Activated CD4-positive, CD25-positive, alpha-beta regulatory T cell (primary cell): ENCODE data around the gene SNRNP70.
A peak's percentile ranks its signal among the peaks of the same experiment; 100 is the strongest.

ENCODE experiments used
- DNase-seq, 4 experiments: peaks; one replicate each; lab custom pipeline; 2025; lab: John Stamatoyannopoulos, UW

SNRNP70 gene

DNA sequence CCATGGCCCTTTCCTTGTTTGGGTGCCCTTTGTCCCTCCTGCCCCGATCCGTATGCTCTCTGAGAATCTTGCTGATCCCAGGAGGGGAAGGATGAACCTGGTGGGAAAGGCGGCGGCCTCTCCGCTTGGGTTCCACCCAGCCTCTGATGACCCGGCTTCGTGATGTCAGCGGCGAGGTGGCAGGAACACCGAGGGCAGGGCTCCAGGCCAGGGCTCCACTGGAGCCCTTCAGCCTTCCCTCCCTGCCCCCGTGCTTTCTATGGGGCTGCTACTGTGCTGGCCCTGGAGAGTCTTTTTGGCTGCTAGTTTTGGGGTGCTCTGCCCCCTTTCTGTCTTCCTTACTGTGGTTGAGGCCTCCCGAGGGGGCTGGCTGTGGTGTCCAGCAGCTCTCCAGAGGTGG lies 17.1 kb downstream of the SNRNP70 start:
- DNase-seq: no peak

DNA sequence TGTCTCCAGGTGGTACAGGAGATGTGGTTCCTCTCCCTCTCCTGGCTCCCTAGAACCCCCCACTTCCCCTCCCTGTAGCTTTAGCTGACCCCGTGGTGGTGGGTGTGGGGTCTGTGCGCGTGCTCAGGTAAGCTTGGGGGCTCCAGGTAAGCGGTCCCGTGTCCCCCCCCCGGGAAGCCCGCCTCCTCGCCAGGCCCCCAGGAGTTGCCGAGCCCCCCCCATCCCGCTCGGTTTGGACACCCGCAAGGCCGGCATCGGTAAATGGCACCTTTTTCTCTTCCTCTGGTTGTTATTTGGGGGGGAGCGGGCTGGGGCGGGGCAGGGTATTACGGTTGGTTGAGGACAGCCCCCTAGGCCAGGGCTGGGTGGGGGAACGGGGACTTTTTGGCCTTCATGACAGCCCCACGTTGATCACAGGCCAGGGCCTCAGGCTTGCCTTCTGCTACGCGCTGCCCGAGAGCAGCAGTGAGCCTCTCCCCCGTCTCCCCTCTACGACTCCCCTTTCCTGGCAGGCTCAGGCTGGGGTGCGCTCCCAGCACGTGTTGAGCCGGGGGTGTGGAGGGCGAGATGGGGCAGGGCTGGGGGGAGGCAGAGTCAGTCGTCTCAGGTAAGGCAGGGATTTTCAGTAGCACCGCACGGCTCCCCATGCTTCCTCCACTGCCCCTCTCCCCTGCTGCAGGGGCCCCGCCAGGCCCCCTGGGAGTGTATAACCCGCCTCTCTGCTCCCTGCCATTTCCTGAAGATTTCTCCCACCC lies 18.3 kb downstream of the SNRNP70 start:
- no peak for DNase-seq

DNA sequence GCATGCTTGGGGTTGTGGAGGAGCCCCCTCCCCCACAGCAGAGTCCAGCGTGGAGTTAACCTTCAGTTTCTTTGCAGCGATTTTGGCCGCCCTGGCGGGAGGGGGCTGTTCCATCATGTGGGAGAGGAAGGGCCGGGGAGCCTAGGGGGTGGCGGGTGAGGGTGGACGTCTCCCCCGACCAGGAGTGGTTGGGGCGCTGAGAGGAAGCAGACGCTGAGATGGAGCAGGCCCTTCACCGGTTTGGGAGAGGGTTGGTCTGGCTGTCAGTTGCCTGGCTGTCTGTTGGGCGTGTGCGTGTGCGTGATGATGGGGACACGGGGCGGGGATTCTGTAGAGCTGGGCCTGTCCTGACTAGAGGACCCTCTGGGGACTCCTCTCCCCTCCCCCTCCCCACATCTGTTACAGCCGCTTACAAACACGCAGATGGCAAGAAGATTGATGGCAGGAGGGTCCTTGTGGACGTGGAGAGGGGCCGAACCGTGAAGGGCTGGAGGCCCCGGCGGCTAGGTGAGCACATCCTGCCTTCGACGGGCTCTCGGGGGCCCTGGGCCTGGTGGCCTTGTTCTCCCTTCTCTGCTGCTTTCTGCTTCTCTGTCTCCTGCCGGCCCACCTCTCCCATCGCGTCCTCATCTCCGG lies 19.1 kb downstream of the SNRNP70 start:
- no peak for DNase-seq

DNA sequence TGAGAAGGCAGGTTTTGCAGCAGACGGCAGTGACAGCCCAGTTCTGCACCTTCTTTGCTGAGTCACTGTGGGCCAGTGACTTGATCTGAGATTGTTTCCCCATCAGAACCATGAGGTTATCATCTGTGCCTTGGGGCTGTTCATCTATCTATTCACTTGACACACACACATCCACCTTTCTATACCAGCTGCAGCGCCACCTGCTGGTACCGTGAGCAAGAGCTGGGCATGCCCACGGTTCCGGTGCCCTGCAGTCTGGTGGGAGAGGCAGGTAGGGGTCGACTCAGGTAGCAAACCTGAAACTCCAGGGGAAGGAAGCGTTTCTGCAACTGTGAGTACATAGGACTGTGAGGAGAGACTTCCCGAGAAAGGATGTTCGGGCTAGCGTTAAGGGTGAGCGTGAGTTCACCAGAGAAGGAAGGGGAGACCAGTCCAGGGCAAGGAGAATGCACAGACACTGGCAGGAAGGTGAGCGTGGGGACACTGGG lies 21.4 kb downstream of the SNRNP70 start:
- peak; percentile 29 to 55 (median 38) for DNase-seq

DNA sequence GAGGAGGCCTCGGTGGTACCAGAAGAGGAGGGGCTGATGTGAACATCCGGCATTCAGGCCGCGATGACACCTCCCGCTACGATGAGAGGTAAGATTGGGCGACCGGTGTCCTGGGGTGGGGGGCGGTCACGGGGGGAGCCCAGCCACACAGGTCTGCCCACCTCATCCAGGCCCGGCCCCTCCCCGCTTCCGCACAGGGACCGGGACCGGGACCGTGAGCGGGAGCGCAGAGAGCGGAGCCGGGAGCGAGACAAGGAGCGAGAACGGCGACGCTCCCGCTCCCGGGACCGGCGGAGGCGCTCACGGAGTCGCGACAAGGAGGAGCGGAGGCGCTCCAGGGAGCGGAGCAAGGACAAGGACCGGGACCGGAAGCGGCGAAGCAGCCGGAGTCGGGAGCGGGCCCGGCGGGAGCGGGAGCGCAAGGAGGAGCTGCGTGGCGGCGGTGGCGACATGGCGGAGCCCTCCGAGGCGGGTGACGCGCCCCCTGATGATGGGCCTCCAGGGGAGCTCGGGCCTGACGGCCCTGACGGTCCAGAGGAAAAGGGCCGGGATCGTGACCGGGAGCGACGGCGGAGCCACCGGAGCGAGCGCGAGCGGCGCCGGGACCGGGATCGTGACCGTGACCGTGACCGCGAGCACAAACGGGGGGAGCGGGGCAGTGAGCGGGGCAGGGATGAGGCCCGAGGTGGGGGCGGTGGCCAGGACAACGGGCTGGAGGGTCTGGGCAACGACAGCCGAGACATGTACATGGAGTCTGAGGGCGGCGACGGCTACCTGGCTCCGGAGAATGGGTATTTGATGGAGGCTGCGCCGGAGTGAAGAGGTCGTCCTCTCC lies 22.6 kb downstream of the SNRNP70 start:
- no peak for DNase-seq

DNA sequence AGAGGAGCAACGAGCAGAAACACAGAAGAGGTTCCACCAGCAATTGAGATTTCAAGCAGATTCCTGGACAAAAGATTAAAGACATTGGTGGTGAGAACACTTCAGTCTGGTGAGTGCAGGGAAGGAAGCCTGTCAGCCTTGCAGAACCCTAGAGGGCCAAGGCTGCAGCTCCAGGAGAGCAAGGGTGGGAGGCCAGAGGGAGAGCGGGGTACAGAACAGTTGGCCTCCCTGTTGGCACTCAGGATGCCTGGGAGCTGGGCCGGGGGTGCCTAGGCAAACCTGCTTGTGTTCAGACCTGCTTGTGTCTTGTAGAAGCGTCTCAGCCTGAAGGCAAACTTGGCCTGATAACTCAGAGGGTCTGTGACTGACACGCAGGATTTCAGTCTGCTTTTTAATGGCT lies 23.8 kb downstream of the SNRNP70 start:
- DNase-seq: no peak

DNA sequence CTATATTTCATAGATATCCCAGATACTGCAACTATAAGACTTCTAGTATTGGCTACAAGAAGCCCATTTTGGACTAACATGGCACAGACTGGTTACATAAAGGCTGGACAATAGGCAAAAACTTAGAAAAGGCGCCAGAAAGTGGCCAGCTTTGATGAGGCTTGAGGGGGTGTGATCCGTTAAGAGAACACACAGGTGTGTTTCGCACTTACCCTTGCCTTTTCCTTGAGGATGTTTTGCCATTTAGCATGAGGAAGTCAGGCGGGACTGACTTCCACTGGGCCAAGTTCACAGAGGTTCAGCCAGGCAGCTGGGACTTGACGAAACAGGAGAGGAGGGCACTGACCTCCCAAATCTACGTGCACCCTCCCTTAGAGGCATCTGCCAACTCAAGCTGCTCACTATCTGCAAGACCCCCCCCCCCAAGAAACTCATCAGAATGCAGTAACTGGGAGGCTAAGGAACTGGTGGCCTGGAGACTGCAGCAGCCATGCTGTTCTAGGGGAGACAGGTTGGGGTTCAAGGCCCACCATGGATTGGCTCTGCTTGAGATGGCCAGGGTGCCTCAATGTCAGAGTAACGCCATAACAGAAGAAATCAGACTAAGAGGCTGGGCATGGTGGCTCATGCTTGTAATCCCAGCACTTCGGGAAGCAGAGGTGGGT lies 24.4 kb downstream of the SNRNP70 start:
- no peak for DNase-seq

DNA sequence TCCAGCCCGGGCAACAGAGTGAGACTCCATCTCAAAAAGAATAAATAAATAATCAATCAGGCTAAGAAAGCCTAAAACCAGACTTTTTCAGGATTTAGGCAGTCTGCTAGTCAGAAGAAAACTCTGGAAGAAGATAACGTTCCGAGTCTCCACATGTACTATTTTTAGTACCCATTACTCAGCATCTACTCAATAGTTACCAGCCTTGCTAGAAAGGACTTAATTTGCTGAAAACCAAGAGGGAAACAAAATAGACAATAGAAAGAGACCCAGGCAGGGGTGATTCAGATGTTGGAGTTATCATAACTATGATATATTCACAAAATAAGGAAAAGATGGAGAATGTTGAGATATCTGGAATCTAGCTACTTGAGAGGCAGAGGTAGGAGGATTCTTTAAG lies 25.3 kb downstream of the SNRNP70 start:
- DNase-seq: no peak

DNA sequence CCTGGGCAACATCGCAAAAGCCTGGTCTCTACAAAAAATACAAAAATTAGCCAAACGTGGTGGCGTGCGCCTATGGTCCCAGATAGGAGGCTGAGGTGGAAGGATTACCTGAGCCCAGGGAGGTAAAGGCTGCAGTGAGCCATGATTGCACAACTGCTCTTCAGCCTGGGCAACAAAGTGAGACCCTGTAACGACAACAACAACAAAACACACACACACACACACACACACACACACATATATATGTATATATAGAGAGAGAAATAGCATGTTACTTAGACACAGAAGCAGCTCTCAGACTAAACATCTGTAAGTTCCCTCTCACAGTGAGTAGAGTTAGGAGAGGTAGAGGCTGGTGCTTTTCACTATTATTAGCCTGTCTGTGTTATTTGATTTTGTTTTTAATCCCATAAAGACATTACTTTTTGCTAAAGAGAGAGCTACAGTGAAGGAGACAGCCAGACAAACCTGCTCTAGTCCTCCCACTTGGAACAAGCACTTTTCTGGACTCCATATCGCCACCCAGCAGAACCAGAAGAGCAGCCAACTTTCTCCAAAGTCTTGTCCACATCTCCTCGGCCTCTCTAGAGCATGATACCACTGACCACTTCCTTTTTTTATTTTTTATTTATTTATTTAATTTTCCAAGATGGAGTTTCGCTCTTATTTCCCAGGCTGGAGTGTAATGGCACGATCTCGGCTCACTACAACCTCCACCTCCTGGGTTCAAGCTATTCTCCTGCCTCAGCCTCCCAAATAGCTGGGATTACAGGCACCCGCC lies 26.2 kb downstream of the SNRNP70 start:
- no peak for DNase-seq

DNA sequence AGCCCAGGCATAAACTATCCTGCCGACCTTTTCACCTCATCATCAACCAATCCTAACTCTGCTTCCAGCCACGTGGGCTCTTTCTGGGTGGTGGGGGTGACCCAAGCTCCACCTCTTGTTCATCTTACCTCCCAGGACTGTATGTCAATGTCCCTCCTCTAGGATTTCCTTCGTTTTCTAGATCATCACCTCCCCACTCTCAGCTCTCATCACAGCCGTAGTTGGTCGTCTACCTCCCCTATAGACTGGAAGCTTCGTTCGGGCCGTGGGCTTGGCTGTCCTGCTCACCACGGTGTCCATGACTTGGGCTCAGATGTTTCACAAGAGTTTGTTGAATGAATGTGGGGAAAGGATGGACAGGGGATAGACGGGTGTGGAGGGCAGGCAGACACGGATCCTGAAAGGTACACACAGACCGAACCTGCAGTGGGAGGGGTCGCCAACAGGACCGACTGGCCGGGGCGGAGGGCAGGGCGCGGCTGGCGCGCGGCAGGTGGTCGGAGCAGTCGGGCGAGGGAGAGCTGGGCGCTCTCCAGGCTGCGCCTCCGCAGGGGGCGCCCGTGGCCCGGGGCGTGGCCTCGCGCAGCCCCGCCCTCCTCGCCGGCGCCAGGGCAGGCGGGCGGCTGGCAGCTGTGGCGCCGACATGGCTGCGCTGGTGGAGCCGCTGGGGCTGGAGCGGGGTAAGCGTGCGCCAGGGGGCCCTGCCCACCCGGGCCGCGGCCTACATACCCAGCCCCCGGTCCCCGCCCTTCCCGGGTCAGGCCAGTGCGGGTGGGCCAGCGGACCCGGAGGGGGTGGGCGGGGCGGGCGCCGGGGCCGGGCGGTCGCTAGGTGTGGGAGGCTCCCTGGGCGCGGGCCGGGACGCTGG lies 28.7 kb downstream of the SNRNP70 start, which contains the start of gene LIN7B:
Gene LIN7B (plus strand): TSS at position 609 of the 868 bp plus-strand sequence. CDS start 35 bp downstream, at position 644.
- DNase-seq: peak; percentile 43 to 71 (median 55)

DNA sequence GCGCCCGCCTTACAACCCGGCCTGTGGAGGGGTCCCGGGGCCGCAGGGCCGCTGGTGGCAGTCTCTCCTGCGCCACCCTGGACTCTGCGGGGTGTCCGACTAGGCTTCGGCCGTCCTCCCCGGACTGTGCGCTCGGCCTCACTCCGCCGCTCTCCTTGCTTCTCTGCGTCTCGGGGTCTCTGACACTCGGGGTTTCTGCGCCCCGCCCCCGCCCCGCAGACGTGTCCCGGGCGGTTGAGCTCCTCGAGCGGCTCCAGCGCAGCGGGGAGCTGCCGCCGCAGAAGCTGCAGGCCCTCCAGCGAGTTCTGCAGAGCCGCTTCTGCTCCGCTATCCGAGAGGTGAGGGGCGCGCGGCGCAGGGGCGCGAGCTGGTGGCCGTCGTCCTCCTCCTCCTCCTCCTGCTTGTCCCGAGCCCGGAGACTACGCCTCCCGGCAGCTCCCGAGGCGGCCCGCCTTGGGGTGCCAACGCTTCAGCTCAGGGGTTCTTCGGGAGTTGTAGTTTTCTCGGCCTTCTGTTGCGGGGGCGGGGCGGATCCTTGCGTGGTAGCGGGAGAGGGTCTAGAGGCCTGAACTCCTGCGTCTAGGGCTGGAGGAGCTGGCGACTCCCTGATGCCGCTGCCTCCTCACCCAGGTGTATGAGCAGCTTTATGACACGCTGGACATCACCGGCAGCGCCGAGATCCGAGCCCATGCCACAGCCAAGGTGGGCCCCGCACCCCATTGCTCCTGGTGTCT lies 29.5 kb downstream of the SNRNP70 start:
- peak in 2 of 4 experiments; percentile 20 to 25 for DNase-seq

DNA sequence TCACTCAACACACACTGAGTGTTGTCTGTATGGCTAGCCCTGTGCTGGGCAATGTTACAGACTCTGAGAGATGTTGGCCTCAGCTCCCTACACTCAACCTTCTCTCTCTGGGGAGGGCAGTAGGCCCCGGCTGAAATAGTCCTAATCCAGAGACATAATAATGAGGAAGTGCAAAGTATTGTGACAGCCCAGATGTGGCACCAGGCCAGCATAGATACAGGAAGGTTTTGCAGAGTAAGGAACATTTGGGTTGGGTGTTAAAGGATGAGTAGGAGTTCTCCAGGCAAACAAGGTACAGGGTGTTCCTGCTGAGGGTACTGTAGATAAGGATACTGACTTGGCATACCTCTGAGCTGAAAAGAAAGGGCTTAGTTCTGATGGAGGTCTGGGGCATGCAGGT lies 31.3 kb downstream of the SNRNP70 start:
- DNase-seq: no peak

DNA sequence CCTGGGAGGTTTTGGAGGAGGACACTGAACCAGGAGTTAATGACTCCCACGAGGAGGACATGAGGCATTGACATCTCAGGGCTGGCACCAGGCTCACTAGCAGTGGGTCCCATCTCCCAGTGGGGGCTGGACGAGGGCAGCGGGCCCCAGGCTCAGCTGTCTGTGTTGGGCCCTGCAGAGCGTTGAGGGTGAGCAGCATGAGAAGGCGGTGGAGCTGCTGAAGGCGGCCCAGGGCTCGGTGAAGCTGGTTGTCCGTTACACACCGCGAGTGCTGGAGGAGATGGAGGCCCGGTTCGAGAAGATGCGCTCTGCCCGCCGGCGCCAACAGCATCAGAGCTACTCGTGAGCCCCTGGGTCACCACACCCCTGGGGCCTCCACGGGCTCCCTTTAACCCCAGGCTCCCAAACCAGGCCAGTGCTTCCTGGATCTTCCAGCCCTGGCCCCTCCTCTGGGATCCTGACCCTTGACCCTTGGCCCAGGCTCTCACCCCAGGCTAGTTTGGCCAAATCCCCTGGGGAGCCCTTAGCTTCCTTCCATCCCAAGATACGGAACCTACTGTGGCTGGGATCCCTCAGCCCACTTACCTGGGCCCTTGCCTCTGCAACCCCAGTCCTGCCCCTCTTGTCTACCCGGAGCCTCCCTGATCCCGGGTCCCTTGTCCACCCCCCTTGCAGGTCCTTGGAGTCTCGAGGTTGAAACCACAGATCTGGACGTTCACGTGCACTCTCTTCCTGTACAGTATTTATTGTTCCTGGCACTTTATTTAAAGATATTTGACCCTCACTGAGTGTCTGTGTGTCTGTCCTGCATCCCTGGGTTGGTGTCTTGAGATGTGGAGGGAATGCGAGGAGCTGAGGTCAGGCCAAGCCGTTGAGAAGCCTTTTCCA lies 32.7 kb downstream of the SNRNP70 start:
- no peak for DNase-seq

DNA sequence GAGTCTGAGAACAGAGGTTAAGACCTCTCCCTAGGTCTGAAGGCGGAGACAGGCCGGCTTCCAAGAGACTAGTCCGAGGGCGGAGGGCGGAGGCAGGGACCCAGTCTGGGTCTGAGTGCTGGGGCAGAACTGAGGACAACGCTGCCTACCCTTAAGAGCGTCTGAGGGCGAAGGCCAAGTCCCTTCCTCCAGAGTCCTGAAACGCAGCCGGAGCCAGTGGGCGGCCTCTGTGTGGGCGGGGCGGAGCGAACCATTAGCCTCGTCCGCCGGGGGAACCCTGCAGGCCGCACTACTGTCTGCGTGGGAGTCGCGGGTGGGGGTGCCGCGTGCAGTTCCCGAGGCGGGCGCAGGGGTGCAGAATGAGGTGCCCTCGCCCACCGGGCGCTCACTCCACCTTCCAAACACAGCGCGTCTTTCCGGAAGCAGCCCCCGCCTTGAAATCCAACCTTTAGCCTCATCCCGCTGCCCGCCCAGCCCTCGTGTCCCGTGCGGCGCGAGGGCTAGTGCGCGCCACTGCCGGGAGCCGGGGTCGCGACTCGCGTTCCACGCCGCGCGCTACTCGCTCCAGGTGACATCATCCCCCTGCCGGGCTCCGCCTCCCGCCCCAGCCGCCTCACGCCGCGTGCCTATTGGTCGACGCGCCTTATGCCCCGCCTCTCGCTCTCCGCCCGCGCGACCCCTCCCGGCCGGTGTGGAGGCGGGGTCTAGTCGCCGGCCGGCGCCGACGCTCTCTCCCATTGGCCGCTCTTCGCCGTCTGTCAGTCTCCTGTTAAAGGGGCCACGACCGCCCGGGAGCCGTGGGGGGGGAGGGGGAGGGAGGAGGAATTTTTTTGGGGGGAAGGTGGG lies 33.5 kb downstream of the SNRNP70 start, which contains the start of gene C19orf73:
Gene C19orf73 (minus strand): TSS at position 579 of the 846 bp plus-strand sequence. CDS start 121 bp downstream, at position 458.
- DNase-seq: peak; percentile 85 to 92 (median 88)

DNA sequence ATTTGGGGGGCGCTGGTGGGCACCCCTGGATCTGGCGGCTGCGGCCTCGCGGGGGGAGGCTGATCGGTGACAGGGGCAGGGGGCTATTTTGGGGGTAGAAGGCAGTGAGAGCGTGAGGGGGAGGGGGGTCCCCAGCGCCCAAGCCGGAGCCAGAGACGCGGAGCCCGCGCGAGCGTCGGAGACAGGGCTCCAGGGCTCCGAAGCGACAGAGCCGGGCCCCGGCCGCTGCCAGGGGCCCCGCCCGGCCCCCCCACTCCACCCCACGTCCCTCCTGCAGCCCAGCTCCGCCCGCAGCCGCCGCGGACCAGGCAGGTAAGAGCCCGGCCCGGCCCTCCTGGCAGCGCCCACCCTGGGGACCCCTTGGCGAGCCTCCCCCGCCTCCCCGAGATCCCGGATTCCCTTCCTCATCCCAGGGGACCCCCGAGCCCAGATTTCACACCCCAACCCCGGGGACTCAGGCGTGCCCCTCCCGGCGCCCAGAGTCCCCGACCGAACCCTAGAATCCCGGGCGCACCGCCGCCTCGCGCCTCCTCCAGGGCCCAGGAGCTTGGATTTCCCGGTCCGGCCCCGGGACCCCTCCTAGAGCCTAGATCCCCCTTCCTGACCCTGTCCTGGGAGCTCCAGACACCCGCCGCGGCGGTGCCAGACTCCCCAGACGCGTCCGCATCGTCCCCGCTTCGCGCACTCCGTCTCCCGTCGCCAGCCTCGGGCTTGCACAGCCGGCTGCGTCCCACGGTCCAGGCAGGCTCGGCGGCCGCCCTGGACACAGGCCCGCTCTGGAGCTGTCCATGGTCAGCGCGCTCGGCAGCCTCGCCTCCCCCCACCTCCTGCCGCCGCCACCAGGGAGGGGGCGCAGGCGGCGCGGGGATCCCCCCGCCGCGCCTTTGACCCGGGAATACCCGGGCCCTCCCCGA lies 34.4 kb downstream of the SNRNP70 start, which contains the start of gene PPFIA3:
Gene PPFIA3 (plus strand): TSS at position 134 of the 914 bp plus-strand sequence. CDS start 8,330 bp downstream, outside the sequence.
- no peak for DNase-seq

DNA sequence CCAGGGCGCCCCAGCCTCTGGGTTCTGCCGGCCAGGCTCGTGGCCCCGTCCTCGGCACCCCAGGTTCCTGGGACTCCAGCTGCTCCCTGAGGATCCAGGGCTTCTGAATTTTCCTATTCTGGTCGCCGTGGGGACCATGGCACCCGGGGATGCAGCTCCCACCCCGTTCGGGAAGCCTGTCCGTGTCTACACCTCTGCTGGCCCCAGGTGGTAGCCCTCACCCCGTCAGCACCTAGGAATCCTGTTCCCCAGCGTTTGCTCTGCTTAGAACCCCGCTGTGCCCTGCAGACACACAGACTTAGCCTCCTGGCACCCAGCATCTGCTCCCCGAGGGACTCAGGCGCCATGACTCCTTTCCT lies 35.1 kb downstream of the SNRNP70 start:
- DNase-seq: no peak
